HL-60/S4 treated with retinoic acid at 250 ng/mL for 4 days and 3 days (cell line): ENCODE data around the gene ACLY.
"Not testable (repeated sequence)": the region's sequence is repeated elsewhere in the genome, so short reads cannot be mapped to it uniquely, and the experiment has no call there.

Source experiments
- in situ Hi-C: fragments of 300-500 bp; cut with MboI; formaldehyde crosslinking; loops from 2 replicates; pipeline ENCODE4 v1.7.0; 2022; ENCODE audit warnings: low sequenced_read_pairs

ACLY gene

GRCh38 chr17:41836550-41837196, 82.1 kb downstream of the ACLY start:
- in situ Hi-C loops: no loop called here

- in situ Hi-C loops: no loop called here
These were observed 82.8 kb downstream of the ACLY start, which contains the start of gene NT5C3B for GRCh38 chr17:41835800-41836549. Gene NT5C3B, minus strand, starts transcription at chr17:41836232. Its CDS starts 39 bp downstream, at chr17:41836193.

GRCh38 chr17:41835214-41835799, 83.4 kb downstream of the ACLY start:
- in situ Hi-C loops: no loop called here

GRCh38 chr17:41829961-41830360, 88.8 kb downstream of the ACLY start:
- in situ Hi-C loops: not testable (repeated sequence)

- in situ Hi-C loops: no loop called here
These were observed 93.4 kb downstream of the ACLY start for GRCh38 chr17:41825175-41825845.

GRCh38 chr17:41824086-41824485, 94.7 kb downstream of the ACLY start:
- in situ Hi-C loops: no loop called here

- in situ Hi-C loops: no loop called here
These were observed 95.2 kb downstream of the ACLY start for GRCh38 chr17:41823580-41823979.

GRCh38 chr17:41823141-41823524, 95.6 kb downstream of the ACLY start:
- in situ Hi-C loops: no loop called here

- in situ Hi-C loops: no loop called here
These were observed 96.3 kb downstream of the ACLY start for GRCh38 chr17:41822216-41823140.

- in situ Hi-C loops: no loop called here
These were observed 97.0 kb downstream of the ACLY start for GRCh38 chr17:41821776-41822175.

GRCh38 chr17:41818024-41818423, 100.7 kb downstream of the ACLY start:
- in situ Hi-C loops: no loop called here
